Sigmoid colon (tissue), 4 donors: ENCODE data around the gene PXT1.

Experiments used
- EP300 ChIP-seq, 4 donors: sonication (generic); formaldehyde crosslinking; IDR thresholded peaks; one replicate each; pipeline ENCODE4 v1.6.1; 2017; ENCODE audit warnings: antibody characterized with exemption in 4 of 4
- POLR2A ChIP-seq, 2 donors: fragments of 450-650 bp; IDR thresholded peaks; one replicate each; pipeline ENCODE4 v1.6.1; 2016; ENCODE audit warnings: antibody characterized with exemption in 2 of 2, mild to moderate bottlenecking in 2 of 2, moderate library complexity in 2 of 2
- POLR2AphosphoS5 ChIP-seq, 4 donors: sonication (generic); formaldehyde crosslinking; IDR thresholded peaks; one replicate each; pipeline ENCODE4 v1.6.1; 2017; ENCODE audit warnings: antibody characterized with exemption in 4 of 4
- TF ChIP-seq, protein P1 (sequence below), 4 experiments: fragments of 450-650 bp in 3 of 4; fragments of 200-600 bp in 1 of 4; IDR thresholded peaks; one replicate each; pipeline ENCODE4 v1.5.1; 2016 to 2019; ENCODE audit warnings: antibody characterized with exemption in 4 of 4, mild to moderate bottlenecking in 3 of 4, moderate library complexity in 2 of 4

DNA sequence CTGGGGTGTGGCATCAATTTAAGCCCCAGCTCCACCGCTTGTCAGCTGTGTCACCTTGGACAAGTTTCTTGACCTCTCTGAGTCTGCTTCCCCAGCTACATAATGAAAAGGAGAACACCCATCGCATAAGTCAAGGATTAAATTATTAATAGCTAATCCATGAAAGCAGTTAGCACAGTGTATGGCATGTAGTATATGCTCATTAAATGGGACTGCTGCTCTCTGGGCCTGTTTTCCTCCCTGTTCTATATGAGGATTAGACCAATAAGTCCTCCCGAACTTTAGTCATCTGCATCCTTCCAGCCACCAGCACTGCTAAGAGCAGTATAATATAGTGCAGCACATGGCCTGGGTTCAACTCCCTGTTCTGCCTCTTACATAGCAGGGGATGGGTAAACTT lies 74.9 kb downstream of the PXT1 start:
- TF ChIP-seq POLR2A (IDR thresholded peaks at IDR 0.05) (no peak), POLR2AphosphoS5 (IDR thresholded peaks at IDR 0.05) (no peak), EP300 (IDR thresholded peaks at IDR 0.05) (no peak)
- TF ChIP-seq, protein P1, sequence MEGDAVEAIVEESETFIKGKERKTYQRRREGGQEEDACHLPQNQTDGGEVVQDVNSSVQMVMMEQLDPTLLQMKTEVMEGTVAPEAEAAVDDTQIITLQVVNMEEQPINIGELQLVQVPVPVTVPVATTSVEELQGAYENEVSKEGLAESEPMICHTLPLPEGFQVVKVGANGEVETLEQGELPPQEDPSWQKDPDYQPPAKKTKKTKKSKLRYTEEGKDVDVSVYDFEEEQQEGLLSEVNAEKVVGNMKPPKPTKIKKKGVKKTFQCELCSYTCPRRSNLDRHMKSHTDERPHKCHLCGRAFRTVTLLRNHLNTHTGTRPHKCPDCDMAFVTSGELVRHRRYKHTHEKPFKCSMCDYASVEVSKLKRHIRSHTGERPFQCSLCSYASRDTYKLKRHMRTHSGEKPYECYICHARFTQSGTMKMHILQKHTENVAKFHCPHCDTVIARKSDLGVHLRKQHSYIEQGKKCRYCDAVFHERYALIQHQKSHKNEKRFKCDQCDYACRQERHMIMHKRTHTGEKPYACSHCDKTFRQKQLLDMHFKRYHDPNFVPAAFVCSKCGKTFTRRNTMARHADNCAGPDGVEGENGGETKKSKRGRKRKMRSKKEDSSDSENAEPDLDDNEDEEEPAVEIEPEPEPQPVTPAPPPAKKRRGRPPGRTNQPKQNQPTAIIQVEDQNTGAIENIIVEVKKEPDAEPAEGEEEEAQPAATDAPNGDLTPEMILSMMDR (IDR thresholded peaks at IDR 0.05) = no peak
